GM18498 (cell line): Measurements from ENCODE around the gene FASTK.
A peak's percentile ranks its signal among the peaks of the same experiment; 100 is the strongest.
"Not testable (repeated sequence)": the region's sequence is repeated elsewhere in the genome, so short reads cannot be mapped to it uniquely, and the experiment has no call there.

ENCODE experiments used
- ATAC-seq: cut with Tn5 transposase; IDR thresholded peaks from one replicate; pipeline ENCODE4 v1.9.1; 2021; ENCODE audit warnings: mild to moderate bottlenecking, moderate library complexity; ENCODE audit not compliant: unreplicated experiment

FASTK gene

DNA sequence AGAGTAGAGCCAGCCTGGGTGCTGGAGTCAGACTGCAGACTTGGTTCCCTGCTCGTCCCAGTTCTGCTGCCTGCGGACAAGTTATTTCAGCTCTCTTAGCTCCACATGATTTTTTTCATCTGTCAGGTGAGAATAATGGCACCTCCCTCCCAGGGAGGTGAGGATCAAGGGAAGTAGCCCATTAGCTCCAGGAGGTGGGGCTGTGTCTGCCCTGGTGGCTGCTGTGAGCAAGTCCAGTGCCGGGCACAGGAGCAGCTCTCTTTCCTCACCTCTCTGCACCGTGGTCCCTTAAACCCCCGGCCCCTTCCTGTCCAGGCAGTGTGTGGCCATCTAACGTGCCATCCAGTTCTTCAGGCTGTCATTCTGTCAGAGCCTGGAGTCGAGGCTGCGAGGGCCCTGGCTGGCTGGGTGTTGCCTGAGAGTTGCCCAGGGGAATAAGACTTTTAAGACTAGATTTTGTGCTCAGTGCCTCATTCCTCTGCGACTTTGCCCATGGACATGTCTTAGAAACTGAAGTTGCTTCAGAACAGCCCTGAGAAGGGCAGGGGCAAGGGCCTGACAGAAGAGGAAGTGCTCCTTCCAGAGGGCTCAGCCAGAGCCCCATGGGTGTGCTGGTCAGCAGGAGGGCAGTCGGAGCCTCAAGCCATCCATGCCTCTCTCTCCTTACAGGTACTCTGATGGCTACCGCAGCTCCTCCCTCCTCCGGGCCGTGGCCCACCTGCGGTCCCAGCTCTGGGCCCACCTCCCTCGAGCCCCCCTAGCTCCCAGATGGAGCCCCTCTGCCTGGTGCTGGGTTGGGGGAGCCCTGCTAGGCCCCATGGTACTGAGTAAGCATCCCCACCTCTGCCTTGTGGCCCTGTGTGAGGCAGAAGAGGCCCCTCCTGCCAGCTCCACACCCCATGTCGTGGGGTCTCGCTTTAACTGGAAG, 47.4 kb downstream of the FASTK start:
- no peak for ATAC-seq

DNA sequence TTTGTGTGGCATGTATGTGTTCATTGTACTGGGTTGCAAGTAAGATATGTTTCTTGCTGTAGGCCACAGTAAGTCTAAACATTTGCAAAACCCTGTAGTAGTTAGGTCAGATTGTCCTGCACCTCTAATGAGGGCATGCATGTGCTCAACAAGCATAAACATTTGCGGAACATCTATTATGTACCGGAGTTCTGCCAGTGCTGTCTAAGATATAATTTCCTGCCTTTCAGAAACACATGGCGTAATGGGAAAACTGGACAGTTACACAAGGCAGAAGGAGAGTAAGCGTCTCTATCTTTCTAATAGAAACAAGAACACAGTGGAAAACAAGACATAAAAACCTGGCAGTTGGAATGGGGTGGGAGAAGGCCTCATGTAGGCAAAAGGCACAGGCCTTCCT, 49.6 kb downstream of the FASTK start:
- ATAC-seq: no peak

DNA sequence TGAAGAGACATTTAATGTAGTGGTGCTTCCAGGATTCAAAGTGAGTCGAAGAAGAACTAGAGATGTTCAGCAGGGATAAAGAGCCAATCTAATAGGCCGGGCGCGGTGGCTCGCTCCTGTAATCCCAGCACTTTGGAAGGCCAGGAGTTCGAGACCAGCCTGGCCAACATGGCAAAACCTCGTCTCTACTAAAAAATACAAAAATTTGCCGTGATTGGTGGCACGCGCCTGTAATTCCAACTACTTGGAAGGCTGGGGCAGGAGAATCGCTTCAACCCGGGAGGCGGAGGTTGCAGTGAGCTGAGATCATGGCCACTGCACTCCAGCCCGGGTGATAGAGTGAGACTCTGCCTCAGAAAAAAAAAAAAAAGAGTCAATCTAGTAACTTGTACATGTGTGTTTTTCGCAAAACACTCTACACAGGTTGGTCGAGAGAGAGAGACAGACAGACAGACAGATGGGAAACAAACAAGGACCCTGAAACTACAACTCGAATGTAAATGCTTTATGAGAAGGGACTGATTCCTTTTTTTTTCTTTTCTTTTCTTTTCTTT, 51.6 kb downstream of the FASTK start:
- no peak for ATAC-seq

- peak; percentile 94 for ATAC-seq
These were observed 52.3 kb downstream of the FASTK start, which contains the start of gene ABCB8 for GRCh38 chr7:151028131-151028947. Gene ABCB8, plus strand, starts transcription at chr7:151028450. Its CDS starts 66 bp downstream, at chr7:151028516.

DNA sequence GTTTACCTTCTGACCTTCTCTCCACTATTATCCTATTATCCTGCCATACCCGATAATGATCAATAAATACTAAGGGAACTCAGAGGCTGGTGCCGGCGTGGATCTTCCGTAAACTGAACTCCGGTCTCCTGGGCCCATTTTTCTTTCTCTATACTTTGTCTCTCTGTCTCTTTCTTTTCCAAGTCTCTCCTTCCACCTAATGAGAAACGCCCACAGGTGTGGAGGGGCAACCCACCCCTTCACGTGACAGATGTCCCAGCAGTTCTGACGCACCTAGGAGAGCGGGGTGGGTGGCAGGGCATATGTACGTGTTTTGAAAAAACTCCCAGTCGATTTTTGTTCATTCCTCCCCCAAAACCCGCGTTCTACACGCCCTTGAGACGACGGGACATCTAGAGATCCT, 52.9 kb downstream of the FASTK start:
- ATAC-seq: peak; percentile 2

- not testable (repeated sequence) for ATAC-seq
These were observed 53.6 kb downstream of the FASTK start for GRCh38 chr7:151026771-151027727.
